Lung (tissue), 12 donors: Measurements from ENCODE around the gene RAD51C. TPM values are rescaled to one million over a fixed set of nuclear protein-coding genes. Genes with fewer than 3 reads are reported as not detected.
A peak's percentile ranks its signal among the peaks of the same experiment; 100 is the strongest.

Source experiments
- ATAC-seq: fragments of 200-7000 bp; cut with Tn5 transposase; one replicate; pipeline ENCODE4 v1.9.1; 2020; ENCODE audit warnings: moderate number of reproducible peaks; ENCODE audit not compliant: insufficient read depth, low FRiP score
- DNase-seq, 3 donors: peaks; one replicate each; pipeline ENCODE4 v3.0.0-alpha.2; 2013 to 2017
- H3K27ac ChIP-seq, 2 donors: one replicate each; pipeline ENCODE4 v1.5.1; 2013; ENCODE audit warnings: mild to moderate bottlenecking in 2 of 2, moderate library complexity in 2 of 2, control low read depth in 1 of 2, inconsistent platforms in 1 of 2, low read depth in 1 of 2, low read length in 1 of 2
- H3K27me3 ChIP-seq, 3 donors: one replicate each; pipeline ENCODE4 v1.5.1; 2013; ENCODE audit warnings: low read length in 2 of 3; ENCODE audit not compliant: control insufficient read depth in 3 of 3, insufficient read depth in 3 of 3
- H3K36me3 ChIP-seq, 4 donors: one replicate each; pipeline ENCODE4 v1.5.1; 2013; ENCODE audit warnings: low read length in 4 of 4, mild to moderate bottlenecking in 1 of 4, moderate library complexity in 1 of 4; ENCODE audit not compliant: control insufficient read depth in 4 of 4, insufficient read depth in 4 of 4
- H3K4me1 ChIP-seq, 5 donors: one replicate each; pipeline ENCODE4 v1.5.1; 2013; ENCODE audit warnings: low read length in 5 of 5, mild to moderate bottlenecking in 2 of 5, moderate library complexity in 1 of 5; ENCODE audit not compliant: control insufficient read depth in 5 of 5, insufficient read depth in 5 of 5
- H3K4me3 ChIP-seq: one replicate; pipeline ENCODE4 v1.5.1; 2013; ENCODE audit warnings: mild to moderate bottlenecking, control low read depth, moderate library complexity
- H3K9ac ChIP-seq, 2 donors: one replicate each; pipeline ENCODE4 v1.5.1; 2013; ENCODE audit warnings: low read length in 2 of 2, control low read depth in 1 of 2; ENCODE audit not compliant: insufficient read depth in 1 of 2
- H3K9me3 ChIP-seq, 4 donors: one replicate each; pipeline ENCODE4 v1.5.1; 2013; ENCODE audit warnings: low read length in 3 of 4, mild to moderate bottlenecking in 1 of 4, moderate library complexity in 1 of 4; ENCODE audit not compliant: control insufficient read depth in 4 of 4, insufficient read depth in 3 of 4
- CTCF ChIP-seq: IDR thresholded peaks from 2 replicates; pipeline ENCODE4 v1.5.1; 2012; ENCODE audit warnings: mild to moderate bottlenecking; ENCODE audit errors: control extremely low read depth, extremely low read depth
- WGBS, 2 donors: extraction: QIAGEN DNeasy Blood & Tissue Kit; methylation state at CpG; one replicate each; pipeline ENCODE4 v1.1.7; 2013; 5-methylcytosine and 5-hydroxymethylcytosine counted together
- polyA plus RNA-seq, 2 donors: library from polyadenylated mRNA; stranded (reverse); fragments of 200-250 nt; gene quantifications; one replicate each; pipeline ENCODE4 v1.2.1, GENCODE V29; 2013
- total RNA-seq, 2 donors: library from RNA; depleted of rRNA in 1 of 2; stranded (reverse); fragments of >200 nt in 1 of 2; gene quantifications; one replicate each; pipeline ENCODE4 v1.2.1, GENCODE V29; 2014 to 2021
- donor health status: control.
- donor health status: control.
- donor health status: Bipolar disorder and iron deficiency.
- donor health status: healthy.
- donor health status: DM: yes; HTN: yes; CAD: no.

RAD51C gene
- total and polyA plus RNA-seq, 4 donors: 14.2 to 26.6 (median 19.1) TPM

- Histone ChIP-seq H3K4me1 (peaks cover 0 to 17% (median 8%) of the 10 kb centered on the region in 5 donors), H3K27ac (no peak overlapping the region), H3K27me3 (peaks cover 0 to 59% (median 32%) of the 10 kb centered on the region in 3 donors), H3K4me3 (peak overlapping the region; percentile 47), H3K36me3 (no peaks in the 10 kb centered on the region), H3K9me3 (no peaks in the 10 kb centered on the region), H3K9ac (no peak overlapping the region)
- 2% methylated on average over 51 to 69 of the region's 72 CpGs for WGBS, 2 donors
- peak in 1 of 3 donors; percentile 9 for DNase-seq
- no peak for TF ChIP-seq CTCF
- ATAC-seq: no peak
Measured at GRCh38 chr17:58756246-58757161, 64.1 kb downstream of the RAD51C start.

- WGBS, 2 donors: 52 to 53% methylated on average over 5 of the region's 5 CpGs
- Histone ChIP-seq H3K9ac (no peak overlapping the region), H3K4me3 (no peak overlapping the region), H3K36me3 (no peaks in the 10 kb centered on the region), H3K9me3 (no peaks in the 10 kb centered on the region), H3K27ac (no peak overlapping the region), H3K4me1 (peaks cover 0 to 17% (median 8%) of the 10 kb centered on the region in 5 donors), H3K27me3 (peaks cover 0 to 65% (median 32%) of the 10 kb centered on the region in 3 donors)
- DNase-seq (no peak), ATAC-seq (no peak)
- TF ChIP-seq CTCF: no peak
Measured at GRCh38 chr17:58757162-58757613, 64.8 kb downstream of the RAD51C start.

GRCh38 chr17:58758890-58759289 is 66.5 kb downstream of the RAD51C start:
- no peak overlapping the region for H3K9ac ChIP-seq
- peaks cover 0 to 17% (median 8%) of the 10 kb centered on the region in 5 donors for H3K4me1 ChIP-seq
- H3K9me3 ChIP-seq: no peaks in the 10 kb centered on the region
- ATAC-seq (no peak), DNase-seq (no peak)
- H3K27me3 ChIP-seq: peaks cover 0 to 60% (median 32%) of the 10 kb centered on the region in 3 donors
- no peak overlapping the region for H3K4me3 ChIP-seq
- TF ChIP-seq CTCF: no peak
- 89 to 96% methylated on average over 8 of the region's 8 CpGs for WGBS, 2 donors
- no peak overlapping the region for H3K27ac ChIP-seq
- H3K36me3 ChIP-seq: no peaks in the 10 kb centered on the region
